Measurements from ENCODE around the gene TNNI3K.

TNNI3K gene

DNA sequence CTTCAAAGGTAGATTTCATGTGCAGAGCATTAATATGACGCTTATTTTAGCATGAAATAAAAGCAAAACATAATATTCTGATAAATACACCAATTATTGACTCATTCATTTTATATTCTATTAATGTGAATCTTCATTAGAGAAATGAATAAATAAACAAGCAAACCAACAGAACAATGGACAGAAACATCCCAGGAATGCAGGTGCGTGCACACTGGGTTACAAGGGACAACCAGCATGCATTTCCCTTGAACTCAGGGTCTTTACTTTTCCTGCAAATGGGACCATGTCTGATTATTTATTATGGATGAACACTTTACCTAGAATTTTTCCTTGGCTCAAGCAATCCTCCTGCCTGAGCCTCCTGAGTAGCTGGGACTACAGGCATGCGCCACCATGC, 263.7 kb downstream of the TNNI3K start:
- no peak overlapping the region for H3K4me3 ChIP-seq (ENCODE audit: low read depth, low read length)
- in situ Hi-C loops (cut with HindIII; ENCODE audit: low sequenced_read_pairs) = no loop called here
- no peak for DNase-seq (ENCODE audit: low read depth)
- TF ChIP-seq, protein P1, sequence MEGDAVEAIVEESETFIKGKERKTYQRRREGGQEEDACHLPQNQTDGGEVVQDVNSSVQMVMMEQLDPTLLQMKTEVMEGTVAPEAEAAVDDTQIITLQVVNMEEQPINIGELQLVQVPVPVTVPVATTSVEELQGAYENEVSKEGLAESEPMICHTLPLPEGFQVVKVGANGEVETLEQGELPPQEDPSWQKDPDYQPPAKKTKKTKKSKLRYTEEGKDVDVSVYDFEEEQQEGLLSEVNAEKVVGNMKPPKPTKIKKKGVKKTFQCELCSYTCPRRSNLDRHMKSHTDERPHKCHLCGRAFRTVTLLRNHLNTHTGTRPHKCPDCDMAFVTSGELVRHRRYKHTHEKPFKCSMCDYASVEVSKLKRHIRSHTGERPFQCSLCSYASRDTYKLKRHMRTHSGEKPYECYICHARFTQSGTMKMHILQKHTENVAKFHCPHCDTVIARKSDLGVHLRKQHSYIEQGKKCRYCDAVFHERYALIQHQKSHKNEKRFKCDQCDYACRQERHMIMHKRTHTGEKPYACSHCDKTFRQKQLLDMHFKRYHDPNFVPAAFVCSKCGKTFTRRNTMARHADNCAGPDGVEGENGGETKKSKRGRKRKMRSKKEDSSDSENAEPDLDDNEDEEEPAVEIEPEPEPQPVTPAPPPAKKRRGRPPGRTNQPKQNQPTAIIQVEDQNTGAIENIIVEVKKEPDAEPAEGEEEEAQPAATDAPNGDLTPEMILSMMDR (IDR thresholded peaks at IDR 0.05; ENCODE audit: low read depth, low read length, missing control alignments) = no peak

DNA sequence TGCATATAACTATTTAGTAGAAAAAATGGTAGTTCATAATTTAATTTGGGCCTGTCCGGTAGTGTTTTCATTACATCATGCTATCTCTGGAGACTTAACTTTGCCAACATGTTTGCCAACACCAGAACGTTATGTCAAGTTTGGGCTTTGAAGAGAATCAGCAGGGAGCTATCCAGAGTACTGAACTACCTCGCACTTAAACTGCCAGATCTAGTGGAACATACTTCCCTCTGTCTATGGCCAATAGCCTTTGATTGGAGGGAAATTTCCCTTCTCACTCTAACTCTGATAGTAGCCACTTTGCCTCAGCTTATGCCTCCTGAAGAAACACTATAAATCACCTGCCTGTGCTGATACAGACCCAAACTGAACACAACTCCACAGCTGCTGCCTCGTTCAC, 267.2 kb downstream of the TNNI3K start:
- H3K4me3 ChIP-seq (ENCODE audit: low read depth, low read length) = no peak overlapping the region
- in situ Hi-C loops (cut with HindIII; ENCODE audit: low sequenced_read_pairs) = no loop called here
- TF ChIP-seq, protein P1 (IDR thresholded peaks at IDR 0.05; ENCODE audit: low read depth, low read length, missing control alignments) = no peak
- DNase-seq (ENCODE audit: low read depth) = peak; percentile 56

DNA sequence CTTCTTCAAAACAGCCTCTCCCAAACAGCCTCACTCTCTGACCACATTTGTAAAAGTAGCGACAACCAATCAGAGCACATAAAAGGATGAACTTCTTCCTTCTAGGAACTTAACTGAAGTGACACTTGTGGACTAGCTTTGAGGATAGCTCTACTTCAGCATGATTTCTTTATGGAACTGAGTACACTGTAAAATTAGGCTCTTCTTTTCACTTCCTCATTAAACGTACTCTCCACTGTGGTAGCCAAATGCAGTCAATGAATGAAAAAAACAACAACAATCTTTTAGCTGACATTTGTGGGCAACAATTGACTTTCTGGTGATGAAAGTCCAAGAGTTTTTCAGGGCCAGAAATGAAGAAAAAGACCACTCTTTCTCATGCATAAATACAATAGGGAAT, 267.7 kb downstream of the TNNI3K start:
- in situ Hi-C loops (cut with HindIII; ENCODE audit: low sequenced_read_pairs) = no loop called here
- TF ChIP-seq, protein P1 (IDR thresholded peaks at IDR 0.05; ENCODE audit: low read depth, low read length, missing control alignments) = no peak
- DNase-seq (ENCODE audit: low read depth) = no peak
- H3K4me3 ChIP-seq (ENCODE audit: low read depth, low read length) = no peak overlapping the region

DNA sequence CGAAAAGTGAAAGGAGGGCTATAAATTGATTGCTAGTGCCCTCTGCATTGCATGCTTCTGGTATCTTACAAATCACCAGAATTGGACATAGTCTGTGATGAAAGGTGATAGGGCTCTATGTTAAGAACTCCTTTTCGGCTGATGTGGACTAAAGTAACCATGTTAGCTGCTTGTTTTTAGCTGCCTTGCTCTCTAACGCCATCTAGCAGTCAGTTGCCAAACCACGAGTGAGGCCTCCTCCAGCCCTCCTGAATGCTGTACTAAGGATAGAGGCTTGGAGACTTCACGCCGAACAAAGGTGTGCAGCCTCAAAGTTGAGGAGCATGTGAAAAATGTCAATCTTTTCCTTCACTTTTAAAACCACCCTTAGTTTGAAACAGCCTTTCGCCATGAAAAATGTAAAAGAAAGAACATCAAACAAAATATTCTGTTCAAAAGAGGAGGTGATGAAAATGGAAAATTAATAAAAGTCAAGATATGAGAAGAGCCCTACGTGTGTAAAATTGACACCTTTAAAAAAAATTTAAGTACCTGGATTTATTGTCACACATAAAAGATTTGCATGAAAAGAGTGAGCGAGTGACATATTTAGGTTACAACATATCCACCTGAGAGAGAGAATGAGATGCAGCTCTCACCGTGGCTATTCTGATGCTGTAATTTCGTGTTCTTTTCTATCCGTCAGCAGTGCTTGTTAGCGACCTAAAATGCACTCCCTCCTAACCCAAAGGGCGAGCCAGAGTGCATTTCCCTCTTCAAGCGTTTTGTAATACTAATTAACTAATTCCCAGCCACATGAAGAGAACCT, 269.1 kb downstream of the TNNI3K start:
- peak; percentile 33 for DNase-seq (ENCODE audit: low read depth)

DNA sequence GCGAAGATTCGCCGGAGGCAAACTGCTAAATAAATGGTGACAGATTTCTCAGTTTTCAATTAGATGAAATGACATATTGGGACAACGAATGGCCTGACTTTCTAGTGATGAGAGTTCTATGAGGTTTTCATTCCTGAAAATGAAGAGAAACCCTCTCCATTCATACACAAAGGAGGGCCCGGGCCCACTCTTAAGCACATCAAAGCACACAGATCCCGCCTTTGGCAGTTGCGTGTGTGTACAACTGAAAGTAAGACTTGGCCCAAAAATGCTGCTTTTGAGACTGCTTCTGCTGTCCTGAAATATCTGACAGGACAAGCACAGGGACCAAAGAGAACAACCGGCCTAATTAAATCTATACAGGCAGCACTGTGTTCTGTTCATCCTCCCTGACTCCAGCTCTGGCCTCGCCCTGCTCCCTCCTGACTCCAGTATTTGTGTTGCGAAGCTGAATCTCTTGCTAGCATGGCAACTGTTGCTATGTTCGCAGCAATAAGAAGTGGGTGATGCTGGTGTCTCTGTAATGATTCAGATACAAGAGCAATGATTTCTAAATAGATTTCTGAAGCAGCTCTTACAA, 269.8 kb downstream of the TNNI3K start:
- TF ChIP-seq, protein P1 (IDR thresholded peaks at IDR 0.05; ENCODE audit: low read depth, low read length, missing control alignments) = no peak
- no peak for DNase-seq (ENCODE audit: low read depth)
- in situ Hi-C loops (cut with HindIII; ENCODE audit: low sequenced_read_pairs) = no loop called here
- H3K4me3 ChIP-seq (ENCODE audit: low read depth, low read length) = no peak overlapping the region

More for the DNA sequence above, 269.1 kb downstream of the TNNI3K start:
- no peak overlapping the region for H3K4me3 ChIP-seq (ENCODE audit: low read depth, low read length)
- in situ Hi-C loops (cut with HindIII; ENCODE audit: low sequenced_read_pairs) = no loop called here
- TF ChIP-seq, protein P1 (IDR thresholded peaks at IDR 0.05; ENCODE audit: low read depth, low read length, missing control alignments) = peak; percentile 97

DNA sequence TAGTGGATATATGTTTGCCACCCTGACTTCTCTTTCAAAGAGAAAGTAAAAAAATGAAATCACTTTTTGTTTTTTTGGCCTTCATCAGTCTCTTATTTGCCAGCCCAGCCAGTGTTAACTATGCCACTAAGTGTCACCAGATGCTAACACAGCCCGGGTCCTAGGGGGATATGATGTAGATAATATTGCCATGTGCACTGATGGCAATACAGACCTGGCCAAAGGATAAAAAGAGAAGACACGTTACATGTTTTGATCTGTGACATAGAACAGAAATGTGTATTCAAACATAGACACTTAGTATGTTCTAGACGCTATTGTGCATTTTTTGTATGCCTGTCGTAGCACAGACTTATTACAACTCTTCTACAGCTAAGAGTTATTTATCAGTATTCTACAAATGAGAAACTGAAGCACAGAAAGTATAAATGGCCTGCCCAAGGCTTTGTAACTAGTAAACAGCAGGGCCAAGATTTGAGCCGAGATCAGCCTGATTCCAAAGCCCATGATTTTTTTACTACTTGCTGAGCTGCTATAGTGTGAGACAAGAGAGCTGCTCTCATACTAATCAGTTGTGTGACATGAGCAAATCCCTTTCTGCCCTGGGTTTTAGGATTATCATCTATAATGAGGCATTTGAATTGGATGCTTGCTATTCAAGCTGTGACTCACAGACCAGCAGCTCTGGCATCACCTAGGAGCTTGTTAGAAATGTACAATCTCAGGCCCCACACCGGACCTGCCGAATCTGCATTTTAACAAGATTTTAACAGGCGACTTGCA, 270.9 kb downstream of the TNNI3K start:
- TF ChIP-seq, protein P1 (IDR thresholded peaks at IDR 0.05; ENCODE audit: low read depth, low read length, missing control alignments) = no peak
- no peak overlapping the region for H3K4me3 ChIP-seq (ENCODE audit: low read depth, low read length)
- DNase-seq (ENCODE audit: low read depth) = no peak
- in situ Hi-C loops (cut with HindIII; ENCODE audit: low sequenced_read_pairs) = no loop called here

Data from astrocyte of the cerebellum (primary cell).